GM19455 (cell line): ENCODE results near the gene IL27RA.
"Not testable (repeated sequence)": the region's sequence is repeated elsewhere in the genome, so short reads cannot be mapped to it uniquely, and the experiment has no call there.

Source experiments
- ATAC-seq: cut with Tn5 transposase; IDR thresholded peaks from one replicate; pipeline ENCODE4 v1.9.1; 2021; ENCODE audit not compliant: unreplicated experiment

Gene IL27RA

GRCh38 chr19:13998426-13998825 lies 33.1 kb upstream of the IL27RA start:
- no peak for ATAC-seq

GRCh38 chr19:13999085-13999484 lies 32.5 kb upstream of the IL27RA start:
- no peak for ATAC-seq

GRCh38 chr19:14000691-14001375 lies 30.7 kb upstream of the IL27RA start:
- no peak for ATAC-seq

- ATAC-seq = no peak
These were observed 28.9 kb upstream of the IL27RA start for GRCh38 chr19:14002571-14003250.

- no peak for ATAC-seq
These were observed 28.1 kb upstream of the IL27RA start for GRCh38 chr19:14003251-14004055.

GRCh38 chr19:14004619-14005348 lies 26.8 kb upstream of the IL27RA start:
- no peak for ATAC-seq

- ATAC-seq = peak; percentile 38
These were observed 26.0 kb upstream of the IL27RA start for GRCh38 chr19:14005349-14006084.

GRCh38 chr19:14006085-14006765 lies 25.3 kb upstream of the IL27RA start, which contains the start of gene RFX1:
Gene RFX1, minus strand, starts transcription at chr19:14006320. Its CDS starts 12,477 bp downstream, at chr19:13993843.
- ATAC-seq = peak; percentile 71

- ATAC-seq = peak; percentile 28
These were observed 24.6 kb upstream of the IL27RA start for GRCh38 chr19:14006766-14007562.

GRCh38 chr19:14012378-14012915 lies 19.1 kb upstream of the IL27RA start:
- ATAC-seq = no peak

- peak; percentile 76 for ATAC-seq
These were observed 16.0 kb upstream of the IL27RA start for GRCh38 chr19:14015524-14016035.

- ATAC-seq = no peak
These were observed 12.5 kb upstream of the IL27RA start for GRCh38 chr19:14019100-14019499.

- ATAC-seq = not testable (repeated sequence)
These were observed 11.8 kb upstream of the IL27RA start for GRCh38 chr19:14019739-14020138.

- no peak for ATAC-seq
These were observed 10.1 kb upstream of the IL27RA start for GRCh38 chr19:14021474-14021873.

GRCh38 chr19:14022469-14022868 lies 9.1 kb upstream of the IL27RA start:
- ATAC-seq = no peak

GRCh38 chr19:14023404-14024235 lies 7.9 kb upstream of the IL27RA start:
- no peak for ATAC-seq

GRCh38 chr19:14026652-14027192 lies 4.8 kb upstream of the IL27RA start:
- not testable (repeated sequence) for ATAC-seq
